Lung (tissue), 12 donors: ENCODE results near the gene MT3. TPM values are rescaled to one million over a fixed set of nuclear protein-coding genes. Genes with fewer than 3 reads are reported as not detected.

ENCODE experiments used
- ATAC-seq: fragments of 200-7000 bp; cut with Tn5 transposase; one replicate; pipeline ENCODE4 v1.9.1; 2020; ENCODE audit warnings: moderate number of reproducible peaks; ENCODE audit not compliant: insufficient read depth, low FRiP score
- DNase-seq, 3 donors: peaks; one replicate each; pipeline ENCODE4 v3.0.0-alpha.2; 2013 to 2017
- H3K27ac ChIP-seq, 2 donors: one replicate each; pipeline ENCODE4 v1.5.1; 2013; ENCODE audit warnings: mild to moderate bottlenecking in 2 of 2, moderate library complexity in 2 of 2, control low read depth in 1 of 2, inconsistent platforms in 1 of 2, low read depth in 1 of 2, low read length in 1 of 2
- H3K27me3 ChIP-seq, 3 donors: one replicate each; pipeline ENCODE4 v1.5.1; 2013; ENCODE audit warnings: low read length in 2 of 3; ENCODE audit not compliant: control insufficient read depth in 3 of 3, insufficient read depth in 3 of 3
- H3K36me3 ChIP-seq, 4 donors: one replicate each; pipeline ENCODE4 v1.5.1; 2013; ENCODE audit warnings: low read length in 4 of 4, mild to moderate bottlenecking in 1 of 4, moderate library complexity in 1 of 4; ENCODE audit not compliant: control insufficient read depth in 4 of 4, insufficient read depth in 4 of 4
- H3K4me1 ChIP-seq, 5 donors: one replicate each; pipeline ENCODE4 v1.5.1; 2013; ENCODE audit warnings: low read length in 5 of 5, mild to moderate bottlenecking in 2 of 5, moderate library complexity in 1 of 5; ENCODE audit not compliant: control insufficient read depth in 5 of 5, insufficient read depth in 5 of 5
- H3K4me3 ChIP-seq: one replicate; pipeline ENCODE4 v1.5.1; 2013; ENCODE audit warnings: mild to moderate bottlenecking, control low read depth, moderate library complexity
- H3K9ac ChIP-seq, 2 donors: one replicate each; pipeline ENCODE4 v1.5.1; 2013; ENCODE audit warnings: low read length in 2 of 2, control low read depth in 1 of 2; ENCODE audit not compliant: insufficient read depth in 1 of 2
- H3K9me3 ChIP-seq, 4 donors: one replicate each; pipeline ENCODE4 v1.5.1; 2013; ENCODE audit warnings: low read length in 3 of 4, mild to moderate bottlenecking in 1 of 4, moderate library complexity in 1 of 4; ENCODE audit not compliant: control insufficient read depth in 4 of 4, insufficient read depth in 3 of 4
- CTCF ChIP-seq: IDR thresholded peaks from 2 replicates; pipeline ENCODE4 v1.5.1; 2012; ENCODE audit warnings: mild to moderate bottlenecking; ENCODE audit errors: control extremely low read depth, extremely low read depth
- WGBS, 2 donors: extraction: QIAGEN DNeasy Blood & Tissue Kit; methylation state at CpG; one replicate each; pipeline ENCODE4 v1.1.7; 2013; 5-methylcytosine and 5-hydroxymethylcytosine counted together
- polyA plus RNA-seq, 2 donors: library from polyadenylated mRNA; stranded (reverse); fragments of 200-250 nt; gene quantifications; one replicate each; pipeline ENCODE4 v1.2.1, GENCODE V29; 2013
- total RNA-seq, 2 donors: library from RNA; depleted of rRNA in 1 of 2; stranded (reverse); fragments of >200 nt in 1 of 2; gene quantifications; one replicate each; pipeline ENCODE4 v1.2.1, GENCODE V29; 2014 to 2021
- donor health status: control.
- donor health status: control.
- donor health status: Bipolar disorder and iron deficiency.
- donor health status: healthy.
- donor health status: DM: yes; HTN: yes; CAD: no.

The MT3 gene
- total and polyA plus RNA-seq, 4 donors, result 1.3 to 4.4 TPM; not detected in 2

- ATAC-seq (no peak), DNase-seq (no peak)
- Histone ChIP-seq H3K27ac (no peak overlapping the region), H3K9me3 (no peaks in the 10 kb centered on the region), H3K27me3 (peaks cover 0 to 5% (median 0%) of the 10 kb centered on the region in 3 donors), H3K36me3 (no peaks in the 10 kb centered on the region), H3K4me1 (no peaks in the 10 kb centered on the region), H3K4me3 (no peak overlapping the region), H3K9ac (no peak overlapping the region)
- WGBS, 2 donors, result 82 to 94% methylated on average over 1 of the region's 1 CpG
- no peak for TF ChIP-seq CTCF
These were observed 28.2 kb upstream of the MT3 start for GRCh38 chr16:56561126-56561525.

GRCh38 chr16:56564793-56565477 lies 24.4 kb upstream of the MT3 start, which contains the start of gene MT4:
Gene MT4 (plus strand): TSS chr16:56565073. CDS start chr16:56565129, 56 bp downstream.
- H3K9me3 ChIP-seq, result peaks cover 0 to 2% (median 0%) of the 10 kb centered on the region in 4 donors
- H3K4me3 ChIP-seq, result no peak within 1 kb of the TSS
- H3K36me3 ChIP-seq, result no peaks in the 10 kb centered on the region
- WGBS, 2 donors, result 85 to 91% methylated on average over 12 of the region's 12 CpGs
- H3K27me3 ChIP-seq, result no peaks in the 10 kb centered on the region
- ATAC-seq (no peak), DNase-seq (no peak)
- no peak for TF ChIP-seq CTCF
- no peaks in the 10 kb centered on the region for H3K4me1 ChIP-seq
- no peak within 1 kb of the TSS for H3K27ac ChIP-seq
- H3K9ac ChIP-seq, result no peak within 1 kb of the TSS

DNA sequence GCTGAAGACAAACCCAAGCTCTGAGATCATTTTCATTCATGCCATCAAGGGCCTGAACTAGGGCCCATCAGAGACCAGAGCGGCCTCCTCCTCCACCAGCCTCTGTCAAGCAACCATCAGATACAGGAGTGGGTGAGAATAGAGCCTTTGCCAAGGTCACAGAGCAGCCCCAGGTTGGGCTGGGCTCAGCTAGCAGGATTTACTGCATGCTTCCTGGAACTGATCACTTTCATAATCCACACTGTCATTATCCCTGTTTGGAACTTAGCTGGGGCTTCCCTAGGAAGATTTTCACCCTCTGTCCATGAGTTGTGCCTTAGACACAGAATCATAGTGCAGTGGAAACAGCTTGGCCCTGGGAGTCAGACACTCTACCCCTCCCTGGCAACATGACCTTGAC lies 19.4 kb upstream of the MT3 start:
- Histone ChIP-seq H3K4me1 (no peaks in the 10 kb centered on the region), H3K9me3 (peaks cover 0 to 2% (median 0%) of the 10 kb centered on the region in 4 donors), H3K9ac (no peak overlapping the region), H3K4me3 (no peak overlapping the region), H3K27ac (no peak overlapping the region), H3K36me3 (no peaks in the 10 kb centered on the region), H3K27me3 (no peaks in the 10 kb centered on the region)
- no peak for TF ChIP-seq CTCF
- ATAC-seq (no peak), DNase-seq (no peak)
- WGBS, 2 donors, result 90 to 94% methylated on average over 1 of the region's 1 CpG
